GM12892 (cell line): Measurements from ENCODE around the gene DIDO1.

Experiments used
- POLR2A ChIP-seq: IDR thresholded peaks from 2 replicates; pipeline ENCODE4 v1.6.1; 2011; ENCODE audit warnings: low read depth, low read length, control low read depth
- POLR2AphosphoS5 ChIP-seq: IDR thresholded peaks from 2 replicates; pipeline ENCODE4 v1.6.1; 2011; ENCODE audit warnings: low read depth, low read length, control low read depth

- TF ChIP-seq POLR2AphosphoS5: no peak
- TF ChIP-seq POLR2A: no peak
Measured at GRCh38 chr20:62873280-62873679, 53.0 kb downstream of the DIDO1 start.
